Measurements from ENCODE around the gene NCOA1.

NCOA1 gene

DNA sequence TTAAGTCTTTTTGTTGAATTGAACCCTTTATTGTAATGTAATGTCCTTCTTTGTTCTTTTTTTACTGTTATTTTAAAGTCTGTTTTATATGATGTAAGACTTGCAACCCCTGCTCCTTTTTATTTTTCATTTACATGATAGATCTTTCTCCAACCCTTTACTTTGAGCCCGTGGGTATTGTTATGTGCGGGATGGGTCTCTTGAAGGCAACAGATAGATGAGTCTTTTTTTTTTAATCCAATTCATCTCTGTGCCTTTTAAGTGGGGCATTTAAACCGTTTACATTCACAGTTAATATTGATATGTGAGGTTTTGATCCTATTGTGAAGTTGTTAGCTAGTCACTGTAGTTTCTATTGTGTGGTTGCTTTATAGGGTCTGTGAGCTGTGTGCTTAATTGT lies 120.6 kb downstream of the NCOA1 start:
- DNase-seq (ENCODE audit: insufficient read length, low spot score) (no peak), FAIRE-seq (no peak)
- TF ChIP-seq PAX5 (IDR thresholded peaks at IDR 0.05; ENCODE audit: insufficient read depth, low read length, severe bottlenecking): no peak
- TF ChIP-seq POLR2AphosphoS5 (IDR thresholded peaks at IDR 0.05; ENCODE audit: low read depth, low read length): no peak
- no peak for TF ChIP-seq POU2F2 (IDR thresholded peaks at IDR 0.05; ENCODE audit: low read depth, low read length)
- no peak for TF ChIP-seq SPI1 (IDR thresholded peaks at IDR 0.05; ENCODE audit: low read depth, low read length)
- no peak for TF ChIP-seq TAF1 (IDR thresholded peaks at IDR 0.05; ENCODE audit: low read depth, low read length)
- TF ChIP-seq POLR2A (IDR thresholded peaks at IDR 0.05; ENCODE audit: low read depth, low read length): no peak

DNA sequence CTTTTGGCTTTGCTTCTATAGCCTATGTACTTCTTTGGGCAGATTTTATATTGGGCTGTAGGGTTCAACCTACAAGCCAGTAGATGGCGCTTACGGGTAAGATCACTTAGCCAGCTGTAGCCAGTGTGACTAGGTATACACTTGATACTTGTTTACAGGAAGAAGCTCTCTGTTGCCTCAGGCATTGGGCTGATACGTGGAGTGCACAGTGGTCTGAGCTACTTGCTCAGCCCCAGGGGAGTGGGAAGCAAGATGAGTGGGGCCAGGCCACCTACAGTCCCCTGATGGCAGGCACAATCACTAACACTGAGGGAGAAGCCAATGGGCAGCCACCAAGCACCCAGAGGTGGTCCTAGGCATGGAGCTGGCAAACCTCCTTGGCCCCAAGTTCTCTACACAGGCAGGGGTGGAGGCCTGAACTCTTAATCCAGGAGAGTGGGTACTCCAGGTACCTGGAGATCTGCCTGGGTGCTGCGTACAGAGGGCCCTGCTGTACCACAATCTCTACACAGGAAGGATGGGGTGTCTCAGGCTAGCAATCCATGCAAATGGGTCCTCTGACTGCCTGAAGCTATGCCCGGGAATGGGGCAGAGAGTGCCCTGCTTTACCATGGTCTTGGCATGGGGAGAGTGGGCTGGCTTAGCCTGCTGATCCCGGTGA lies 122.2 kb downstream of the NCOA1 start:
- DNase-seq (ENCODE audit: insufficient read length, low spot score) (peak; percentile 5), FAIRE-seq (peak; percentile 95)
- TF ChIP-seq POU2F2 (IDR thresholded peaks at IDR 0.05; ENCODE audit: low read depth, low read length): no peak
- TF ChIP-seq SPI1 (IDR thresholded peaks at IDR 0.05; ENCODE audit: low read depth, low read length): no peak
- TF ChIP-seq PAX5 (IDR thresholded peaks at IDR 0.05; ENCODE audit: insufficient read depth, low read length, severe bottlenecking): no peak

DNA sequence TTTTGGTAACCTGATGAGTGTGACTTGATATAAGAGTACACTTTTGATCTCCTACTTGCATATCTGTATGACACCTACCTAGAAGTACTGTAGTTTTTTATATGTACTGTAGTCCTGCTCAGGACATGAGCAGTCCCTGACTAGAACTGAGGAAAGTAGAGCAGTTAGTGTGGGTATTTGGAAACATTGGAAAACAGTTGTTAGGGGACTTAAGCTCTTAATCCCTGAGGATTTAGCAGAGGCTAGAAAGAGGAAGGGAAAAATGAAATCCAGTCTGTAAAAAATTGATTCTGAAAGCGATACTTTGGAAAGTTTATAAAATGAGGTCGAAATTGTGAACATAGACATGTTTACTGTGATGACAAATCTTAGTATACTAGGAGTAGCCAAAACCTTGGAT lies 125.6 kb downstream of the NCOA1 start:
- TF ChIP-seq TAF1 (IDR thresholded peaks at IDR 0.05; ENCODE audit: low read depth, low read length) (no peak), PAX5 (IDR thresholded peaks at IDR 0.05; ENCODE audit: insufficient read depth, low read length, severe bottlenecking) (no peak)
- no peak for FAIRE-seq

DNA sequence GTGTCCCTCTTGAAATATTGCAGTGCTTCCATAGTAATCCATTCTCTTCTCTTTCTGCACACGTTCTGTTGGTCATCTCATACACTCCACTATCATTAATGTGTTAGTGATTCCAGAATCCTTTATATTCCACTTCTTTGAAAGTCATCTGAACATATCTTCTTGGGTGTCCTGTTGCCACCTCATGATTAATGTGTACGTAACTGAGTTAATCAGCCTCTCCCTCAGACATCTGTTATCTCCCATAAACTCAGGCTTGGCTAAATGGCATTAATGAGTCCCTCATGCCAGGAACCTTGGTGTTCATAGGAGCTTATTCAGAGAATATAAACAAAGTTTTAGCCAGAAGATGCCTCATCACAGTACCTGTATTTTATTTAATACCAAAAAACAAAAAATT lies 126.4 kb downstream of the NCOA1 start:
- DNase-seq (ENCODE audit: insufficient read length, low spot score): no peak
- TF ChIP-seq PAX5 (IDR thresholded peaks at IDR 0.05; ENCODE audit: insufficient read depth, low read length, severe bottlenecking) (no peak), TAF1 (IDR thresholded peaks at IDR 0.05; ENCODE audit: low read depth, low read length) (no peak), POLR2AphosphoS5 (IDR thresholded peaks at IDR 0.05; ENCODE audit: low read depth, low read length) (no peak), POLR2A (IDR thresholded peaks at IDR 0.05; ENCODE audit: low read depth, low read length) (no peak), SPI1 (IDR thresholded peaks at IDR 0.05; ENCODE audit: low read depth, low read length) (no peak), POU2F2 (IDR thresholded peaks at IDR 0.05; ENCODE audit: low read depth, low read length) (no peak)

More for the DNA sequence above, 125.6 kb downstream of the NCOA1 start:
- no peak for DNase-seq (ENCODE audit: insufficient read length, low spot score)

DNA sequence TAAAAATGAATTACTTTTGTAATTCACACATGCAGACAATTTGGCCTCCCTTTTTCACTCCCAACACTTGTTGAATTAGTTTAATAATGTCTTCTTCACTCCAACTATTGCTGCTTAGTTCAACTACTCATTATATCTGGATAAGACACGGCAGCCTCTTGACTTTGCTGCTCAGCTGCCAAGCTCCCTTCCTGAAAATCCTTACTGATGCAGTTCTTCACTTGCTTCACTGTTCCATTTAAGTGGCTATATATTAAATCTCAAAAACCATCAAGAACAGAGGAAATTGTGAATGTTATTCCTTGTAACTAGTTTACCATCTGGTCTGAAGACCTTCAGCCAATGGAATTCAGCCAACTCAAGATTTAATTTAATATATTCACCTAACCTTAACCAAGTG lies 127.1 kb downstream of the NCOA1 start:
- FAIRE-seq (no peak), DNase-seq (ENCODE audit: insufficient read length, low spot score) (no peak)
- TF ChIP-seq POU2F2 (IDR thresholded peaks at IDR 0.05; ENCODE audit: low read depth, low read length) (no peak), SPI1 (IDR thresholded peaks at IDR 0.05; ENCODE audit: low read depth, low read length) (no peak), PAX5 (IDR thresholded peaks at IDR 0.05; ENCODE audit: insufficient read depth, low read length, severe bottlenecking) (no peak), POLR2AphosphoS5 (IDR thresholded peaks at IDR 0.05; ENCODE audit: low read depth, low read length) (no peak)

More for the DNA sequence above, 126.4 kb downstream of the NCOA1 start:
- FAIRE-seq: no peak

DNA sequence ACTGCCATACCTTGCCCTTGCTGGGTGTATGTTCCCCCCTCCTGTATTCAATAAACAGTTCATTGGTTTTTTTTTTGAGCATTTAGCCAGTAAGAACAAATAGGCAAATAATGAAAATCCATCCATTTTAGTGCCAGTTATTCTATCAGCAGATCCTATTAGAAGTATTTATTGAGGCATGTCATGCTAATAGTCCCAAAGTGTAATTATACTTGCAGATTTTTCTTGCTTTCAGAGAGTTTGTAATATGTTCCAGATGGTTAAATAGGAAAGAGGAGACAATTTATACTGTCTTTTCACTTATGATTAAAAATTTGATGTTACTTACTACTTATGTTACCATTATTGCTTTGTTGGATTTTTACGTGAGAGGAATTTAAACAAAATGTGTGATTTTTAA lies 127.6 kb downstream of the NCOA1 start:
- TF ChIP-seq PAX5 (IDR thresholded peaks at IDR 0.05; ENCODE audit: insufficient read depth, low read length, severe bottlenecking) (no peak), POU2F2 (IDR thresholded peaks at IDR 0.05; ENCODE audit: low read depth, low read length) (no peak), TAF1 (IDR thresholded peaks at IDR 0.05; ENCODE audit: low read depth, low read length) (no peak), SPI1 (IDR thresholded peaks at IDR 0.05; ENCODE audit: low read depth, low read length) (no peak), POLR2A (IDR thresholded peaks at IDR 0.05; ENCODE audit: low read depth, low read length) (no peak), POLR2AphosphoS5 (IDR thresholded peaks at IDR 0.05; ENCODE audit: low read depth, low read length) (no peak)
- FAIRE-seq: no peak
- no peak for DNase-seq (ENCODE audit: insufficient read length, low spot score)

DNA sequence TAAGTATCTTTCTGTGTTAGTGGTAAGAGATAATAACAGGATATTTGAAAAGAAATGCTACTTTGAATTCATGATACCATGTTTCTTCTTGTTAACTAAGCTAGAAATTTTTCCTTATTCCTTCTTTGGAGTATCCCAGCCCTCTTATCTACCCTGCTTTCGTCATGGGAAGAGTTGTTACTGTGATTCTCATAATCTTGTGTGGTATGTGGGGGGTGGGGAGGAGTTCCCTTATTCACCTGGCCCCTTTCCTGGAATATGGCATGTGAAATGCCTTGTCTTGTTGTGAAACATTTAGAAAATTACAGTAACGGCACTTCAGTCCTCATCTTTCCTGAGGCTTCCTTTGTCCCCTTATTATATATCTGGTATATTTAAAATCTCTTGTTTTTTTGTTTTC lies 129.9 kb downstream of the NCOA1 start:
- TF ChIP-seq POU2F2 (IDR thresholded peaks at IDR 0.05; ENCODE audit: low read depth, low read length) (no peak), POLR2A (IDR thresholded peaks at IDR 0.05; ENCODE audit: low read depth, low read length) (no peak), TAF1 (IDR thresholded peaks at IDR 0.05; ENCODE audit: low read depth, low read length) (no peak), PAX5 (IDR thresholded peaks at IDR 0.05; ENCODE audit: insufficient read depth, low read length, severe bottlenecking) (no peak), POLR2AphosphoS5 (IDR thresholded peaks at IDR 0.05; ENCODE audit: low read depth, low read length) (no peak), SPI1 (IDR thresholded peaks at IDR 0.05; ENCODE audit: low read depth, low read length) (no peak)
- DNase-seq (ENCODE audit: insufficient read length, low spot score) (no peak), FAIRE-seq (no peak)

DNA sequence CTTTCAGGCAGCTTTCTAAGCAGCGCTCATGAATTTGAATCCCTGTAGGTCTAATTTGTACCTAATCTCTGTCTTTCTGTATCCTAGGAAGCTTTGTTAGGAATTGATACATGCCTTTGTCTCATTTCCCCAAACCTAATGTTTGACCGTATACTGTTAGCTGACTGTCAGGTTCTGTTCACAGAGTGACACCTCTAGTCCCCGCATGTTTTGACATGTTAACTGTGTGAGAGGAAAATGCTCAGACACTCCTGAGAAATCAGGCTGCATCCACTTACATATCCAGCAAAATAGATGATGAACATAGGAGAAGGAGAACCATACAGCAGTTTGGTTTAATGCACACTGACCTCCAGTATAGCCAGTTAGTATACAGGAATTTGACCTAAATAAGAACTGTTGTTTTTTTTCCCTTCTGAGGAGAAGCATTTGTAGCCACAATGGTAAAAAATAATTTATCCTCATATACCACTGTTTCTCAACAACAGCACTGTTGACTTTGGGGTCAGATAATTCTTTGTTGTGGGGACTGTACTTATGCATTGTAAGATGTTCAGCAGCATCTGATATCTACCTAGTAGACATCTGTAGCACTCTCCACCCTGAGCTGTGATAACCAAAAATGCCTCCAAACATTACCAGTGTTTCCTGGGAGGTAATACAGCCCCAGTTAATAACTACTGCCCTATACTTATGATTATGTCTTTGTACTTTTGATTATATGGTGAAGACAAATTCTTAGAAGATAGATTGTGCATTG lies 130.9 kb downstream of the NCOA1 start:
- no peak for TF ChIP-seq PAX5 (IDR thresholded peaks at IDR 0.05; ENCODE audit: insufficient read depth, low read length, severe bottlenecking)
- TF ChIP-seq POU2F2 (IDR thresholded peaks at IDR 0.05; ENCODE audit: low read depth, low read length): no peak
- no peak for TF ChIP-seq TAF1 (IDR thresholded peaks at IDR 0.05; ENCODE audit: low read depth, low read length)
- TF ChIP-seq SPI1 (IDR thresholded peaks at IDR 0.05; ENCODE audit: low read depth, low read length): no peak
- DNase-seq (ENCODE audit: insufficient read length, low spot score): no peak
- no peak for FAIRE-seq

DNA sequence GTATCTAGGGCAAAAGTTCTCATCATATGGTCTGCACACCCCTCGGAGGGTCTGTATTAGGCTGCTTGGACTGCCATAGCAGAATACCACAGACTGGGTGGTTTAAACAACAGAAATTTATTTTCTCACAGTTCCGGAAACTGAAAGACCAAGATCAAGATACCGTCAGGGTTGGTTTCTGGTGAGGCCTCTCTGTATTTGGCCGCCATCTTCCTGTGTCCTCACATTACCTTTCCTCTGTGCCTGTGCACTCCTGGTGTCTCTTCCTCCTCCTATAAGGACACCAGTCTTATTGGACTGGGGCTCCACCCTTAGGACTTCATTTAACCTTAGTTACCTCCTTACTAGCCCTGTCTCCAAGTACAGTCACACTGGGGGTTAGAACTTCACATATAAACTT lies 132.5 kb downstream of the NCOA1 start:
- DNase-seq (ENCODE audit: insufficient read length, low spot score): no peak
- TF ChIP-seq TAF1 (IDR thresholded peaks at IDR 0.05; ENCODE audit: low read depth, low read length) (no peak), POU2F2 (IDR thresholded peaks at IDR 0.05; ENCODE audit: low read depth, low read length) (no peak), PAX5 (IDR thresholded peaks at IDR 0.05; ENCODE audit: insufficient read depth, low read length, severe bottlenecking) (no peak), POLR2AphosphoS5 (IDR thresholded peaks at IDR 0.05; ENCODE audit: low read depth, low read length) (no peak), POLR2A (IDR thresholded peaks at IDR 0.05; ENCODE audit: low read depth, low read length) (no peak), SPI1 (IDR thresholded peaks at IDR 0.05; ENCODE audit: low read depth, low read length) (no peak)
- FAIRE-seq: no peak

DNA sequence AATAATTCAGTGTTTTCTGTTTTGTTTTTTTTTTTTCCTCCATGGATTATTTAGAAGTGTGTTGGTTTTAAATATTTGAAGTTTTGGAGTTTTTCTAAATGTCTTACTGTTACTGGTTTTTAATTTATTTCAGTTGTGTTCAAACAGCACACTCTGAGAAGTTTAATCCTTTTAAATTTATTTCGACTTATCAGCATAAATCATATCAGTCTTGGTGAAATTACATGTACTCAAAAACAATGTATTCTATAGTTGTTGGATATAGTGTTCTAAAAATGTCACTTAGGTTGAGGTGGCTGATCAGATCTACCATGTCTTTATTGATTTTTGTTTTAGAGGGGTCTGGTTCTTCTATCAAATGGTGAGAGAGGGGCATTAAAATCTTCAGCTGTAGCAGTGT lies 134.7 kb downstream of the NCOA1 start:
- DNase-seq (ENCODE audit: insufficient read length, low spot score) (no peak), FAIRE-seq (no peak)
- TF ChIP-seq POLR2AphosphoS5 (IDR thresholded peaks at IDR 0.05; ENCODE audit: low read depth, low read length) (no peak), POU2F2 (IDR thresholded peaks at IDR 0.05; ENCODE audit: low read depth, low read length) (no peak), SPI1 (IDR thresholded peaks at IDR 0.05; ENCODE audit: low read depth, low read length) (no peak), PAX5 (IDR thresholded peaks at IDR 0.05; ENCODE audit: insufficient read depth, low read length, severe bottlenecking) (no peak), POLR2A (IDR thresholded peaks at IDR 0.05; ENCODE audit: low read depth, low read length) (no peak), TAF1 (IDR thresholded peaks at IDR 0.05; ENCODE audit: low read depth, low read length) (no peak)

Data from GM12891 (cell line).